Fibroblast of lung (primary cell): Measurements from ENCODE around the gene PXYLP1. TPM values are rescaled to one million over a fixed set of nuclear protein-coding genes. Genes with fewer than 3 reads are reported as not detected.

Source experiments
- DNase-seq, 2 donors: peaks; one replicate each; pipeline versions ENCODE4 v3.0.0 to v3.0.0-alpha.2; 2010; ENCODE audit warnings: low read depth in 2 of 2
- H2AFZ ChIP-seq: 2 replicates; pipeline ENCODE4 v1.5.1; 2012; ENCODE audit warnings: low read length, control low read depth, inconsistent platforms
- H3K27ac ChIP-seq: 2 replicates; pipeline ENCODE4 v1.5.1; 2011; ENCODE audit warnings: low read length, control low read depth; ENCODE audit not compliant: insufficient read depth
- H3K27me3 ChIP-seq: 2 replicates; pipeline ENCODE4 v1.5.1; 2011; ENCODE audit warnings: mild to moderate bottlenecking, low read length; ENCODE audit not compliant: control insufficient read depth, insufficient read depth
- H3K36me3 ChIP-seq: 2 replicates; pipeline ENCODE4 v1.5.1; 2011; ENCODE audit warnings: low read length; ENCODE audit not compliant: control insufficient read depth, insufficient read depth
- H3K4me1 ChIP-seq: 2 replicates; pipeline ENCODE4 v1.5.1; 2011; ENCODE audit warnings: low read length; ENCODE audit not compliant: control insufficient read depth, insufficient read depth; ENCODE audit errors: extremely low read depth
- H3K4me2 ChIP-seq: 2 replicates; pipeline ENCODE4 v1.5.1; 2011; ENCODE audit warnings: low read length, control low read depth; ENCODE audit not compliant: insufficient read depth; ENCODE audit errors: extremely low read depth
- H3K4me3 ChIP-seq, 4 experiments: fragments of 200-600 bp in 1 of 4; sonication (generic) in 1 of 4; replicated peaks in 1 of 4; 2 replicates each; pipeline ENCODE4 v1.5.1; 2011 to 2016; ENCODE audit warnings: low read length in 4 of 4, low read depth in 3 of 4, mild to moderate bottlenecking in 3 of 4, control low read depth in 2 of 4, inconsistent platforms in 1 of 4, mixed read lengths in 1 of 4; ENCODE audit not compliant: insufficient read depth in 1 of 4; ENCODE audit errors: control extremely low read depth in 1 of 4
- H3K79me2 ChIP-seq: 2 replicates; pipeline ENCODE4 v1.5.1; 2012; ENCODE audit warnings: mild to moderate bottlenecking, low read length, inconsistent platforms; ENCODE audit not compliant: control insufficient read depth, insufficient read depth
- H3K9ac ChIP-seq: 2 replicates; pipeline ENCODE4 v1.5.1; 2011; ENCODE audit warnings: mild to moderate bottlenecking, low read length, control low read depth; ENCODE audit not compliant: insufficient read depth
- H3K9me3 ChIP-seq: 2 replicates; pipeline ENCODE4 v1.5.1; 2012; ENCODE audit warnings: low read depth, low read length; ENCODE audit not compliant: control insufficient read depth, insufficient read depth
- H4K20me1 ChIP-seq: 2 replicates; pipeline ENCODE4 v1.5.1; 2011; ENCODE audit warnings: low read length; ENCODE audit not compliant: control insufficient read depth, insufficient read depth; ENCODE audit errors: extremely low read depth
- EZH2 ChIP-seq: IDR thresholded peaks from 2 replicates; pipeline ENCODE4 v1.5.1; 2012; ENCODE audit warnings: low read length, control low read depth, mild to moderate bottlenecking; ENCODE audit errors: missing control alignments
- polyA plus RNA-seq, 2 donors: library from polyadenylated mRNA; depleted of rRNA in 1 of 2; stranded (reverse) in 1 of 2; unstranded in 1 of 2; fragments of >200 nt; gene quantifications; 2 replicates each; pipeline ENCODE4 v1.2.1, GENCODE V29; 2011 to 2012; ENCODE audit warnings: missing spikeins in 1 of 2
- total RNA-seq: library from RNA; depleted of rRNA; stranded (reverse); fragments of >200 nt; gene quantifications from 2 replicates; pipeline ENCODE4 v1.2.1, GENCODE V29; 2014
- TF ChIP-seq, protein P1 (sequence below), 2 donors: IDR thresholded peaks in 1 of 2; conservative IDR thresholded peaks in 1 of 2; 1 replicate in 1 of 2; 2 replicates in 1 of 2; pipeline ENCODE4 v1.5.1; 2011 to 2012; ENCODE audit warnings: low read length in 2 of 2, control low read depth in 1 of 2, inconsistent platforms in 1 of 2, low read depth in 1 of 2, mild to moderate bottlenecking in 1 of 2

PXYLP1 gene
- total and polyA plus RNA-seq, 2 donors (not counting 1 experiment from before 2014, with no cell fraction given), result 5.1 to 7.0 TPM

DNA sequence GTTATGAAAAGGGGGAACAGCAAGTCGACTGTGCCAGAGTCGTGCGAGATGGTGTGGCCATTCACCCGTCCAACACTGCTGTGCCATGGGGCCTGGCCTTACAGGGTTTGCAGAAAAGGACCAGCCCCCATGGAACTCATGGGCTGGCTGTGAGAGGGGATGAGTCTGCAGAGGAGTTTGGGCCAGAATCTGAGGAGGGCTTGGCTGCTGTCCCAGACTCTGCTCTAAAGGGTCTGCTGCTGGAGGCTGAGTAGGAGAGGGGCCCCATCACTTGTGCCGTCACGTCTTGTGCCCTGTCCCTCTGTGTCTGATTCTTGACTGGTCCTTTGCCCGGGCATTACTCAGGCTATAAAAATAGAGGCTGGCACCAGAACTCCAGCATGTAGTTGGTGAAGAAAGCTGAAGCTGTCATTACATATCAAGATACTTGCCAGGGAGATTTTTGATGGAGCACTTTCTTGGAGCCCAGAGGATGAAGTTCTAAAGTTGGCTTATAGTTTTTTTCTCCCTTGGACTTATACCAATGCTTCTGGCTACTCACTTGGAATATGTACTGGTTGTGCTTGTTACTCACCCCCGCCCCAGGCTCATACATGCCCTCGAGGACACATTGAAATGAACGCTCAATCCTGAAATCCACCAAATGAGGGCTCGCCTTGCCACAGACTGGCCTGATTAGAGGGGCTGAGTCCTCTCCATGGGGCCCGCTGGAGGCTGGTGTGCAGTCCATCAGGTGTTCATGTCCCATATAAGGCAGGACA lies 10.2 kb downstream of the PXYLP1 start:
- H3K27ac ChIP-seq, result no peak overlapping the region
- no peak overlapping the region for H2AFZ ChIP-seq
- peak; percentile 28 to 40 for DNase-seq
- no peaks in the 10 kb centered on the region for H3K4me1 ChIP-seq
- TF ChIP-seq, protein P1, sequence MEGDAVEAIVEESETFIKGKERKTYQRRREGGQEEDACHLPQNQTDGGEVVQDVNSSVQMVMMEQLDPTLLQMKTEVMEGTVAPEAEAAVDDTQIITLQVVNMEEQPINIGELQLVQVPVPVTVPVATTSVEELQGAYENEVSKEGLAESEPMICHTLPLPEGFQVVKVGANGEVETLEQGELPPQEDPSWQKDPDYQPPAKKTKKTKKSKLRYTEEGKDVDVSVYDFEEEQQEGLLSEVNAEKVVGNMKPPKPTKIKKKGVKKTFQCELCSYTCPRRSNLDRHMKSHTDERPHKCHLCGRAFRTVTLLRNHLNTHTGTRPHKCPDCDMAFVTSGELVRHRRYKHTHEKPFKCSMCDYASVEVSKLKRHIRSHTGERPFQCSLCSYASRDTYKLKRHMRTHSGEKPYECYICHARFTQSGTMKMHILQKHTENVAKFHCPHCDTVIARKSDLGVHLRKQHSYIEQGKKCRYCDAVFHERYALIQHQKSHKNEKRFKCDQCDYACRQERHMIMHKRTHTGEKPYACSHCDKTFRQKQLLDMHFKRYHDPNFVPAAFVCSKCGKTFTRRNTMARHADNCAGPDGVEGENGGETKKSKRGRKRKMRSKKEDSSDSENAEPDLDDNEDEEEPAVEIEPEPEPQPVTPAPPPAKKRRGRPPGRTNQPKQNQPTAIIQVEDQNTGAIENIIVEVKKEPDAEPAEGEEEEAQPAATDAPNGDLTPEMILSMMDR (conservative IDR thresholded peaks at IDR 0.05 in 1 of 2, IDR thresholded peaks at IDR 0.05 in 1 of 2; ENCODE audit: low read depth in 1 of 2, low read length in 2 of 2), result no peak
- no peak for TF ChIP-seq EZH2
- H3K79me2 ChIP-seq, result no peaks in the 10 kb centered on the region
- H3K27me3 ChIP-seq, result no peaks in the 10 kb centered on the region
- no peak overlapping the region for H3K4me2 ChIP-seq
- H3K36me3 ChIP-seq, result no peaks in the 10 kb centered on the region
- no peaks in the 10 kb centered on the region for H4K20me1 ChIP-seq
- H3K9ac ChIP-seq, result no peak overlapping the region
- H3K4me3 ChIP-seq, result no peak overlapping the region
- no peaks in the 10 kb centered on the region for H3K9me3 ChIP-seq

DNA sequence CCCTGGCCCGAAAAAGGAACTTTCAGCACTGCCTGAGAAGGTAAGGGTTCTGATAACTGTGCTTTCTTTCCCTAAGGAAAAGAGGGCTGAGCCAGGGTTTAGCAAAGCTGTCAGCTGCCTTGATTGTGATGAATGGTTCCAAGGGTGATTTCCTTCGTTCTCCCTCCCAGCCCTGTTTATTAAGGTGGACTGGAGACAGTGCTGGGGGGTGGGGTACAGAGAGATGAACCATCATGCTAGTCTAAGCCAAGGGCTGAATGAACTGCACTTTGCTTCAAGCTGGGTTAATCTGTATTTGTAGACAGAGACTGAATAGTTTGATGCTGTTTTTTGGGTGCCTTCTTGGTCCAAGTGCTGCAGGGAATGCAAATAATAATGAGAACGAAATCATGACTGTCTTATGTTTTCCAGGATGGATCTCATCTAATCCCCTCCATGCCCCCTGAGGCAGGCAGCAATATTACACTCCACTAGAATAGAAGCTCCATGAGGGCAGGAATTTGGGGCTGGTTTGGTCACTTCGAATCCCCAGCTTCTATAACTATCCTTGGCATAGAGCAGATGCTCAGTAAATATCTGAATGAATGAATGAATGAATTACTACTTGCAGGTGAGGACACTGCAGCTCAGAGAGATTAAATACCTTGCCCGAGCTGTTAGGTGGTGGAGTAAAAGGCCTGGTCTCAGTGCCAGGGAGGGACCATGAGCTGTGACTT lies 10.9 kb downstream of the PXYLP1 start:
- Histone ChIP-seq H2AFZ (no peak overlapping the region), H3K9me3 (no peaks in the 10 kb centered on the region), H3K36me3 (no peaks in the 10 kb centered on the region), H3K9ac (no peak overlapping the region), H3K27ac (no peak overlapping the region), H3K27me3 (no peaks in the 10 kb centered on the region), H3K4me2 (no peak overlapping the region), H4K20me1 (no peaks in the 10 kb centered on the region), H3K4me1 (no peaks in the 10 kb centered on the region), H3K4me3 (no peak overlapping the region), H3K79me2 (no peaks in the 10 kb centered on the region)
- TF ChIP-seq, protein P1 (conservative IDR thresholded peaks at IDR 0.05 in 1 of 2, IDR thresholded peaks at IDR 0.05 in 1 of 2; ENCODE audit: low read depth in 1 of 2, low read length in 2 of 2), result no peak
- no peak for TF ChIP-seq EZH2
- DNase-seq, result no peak

DNA sequence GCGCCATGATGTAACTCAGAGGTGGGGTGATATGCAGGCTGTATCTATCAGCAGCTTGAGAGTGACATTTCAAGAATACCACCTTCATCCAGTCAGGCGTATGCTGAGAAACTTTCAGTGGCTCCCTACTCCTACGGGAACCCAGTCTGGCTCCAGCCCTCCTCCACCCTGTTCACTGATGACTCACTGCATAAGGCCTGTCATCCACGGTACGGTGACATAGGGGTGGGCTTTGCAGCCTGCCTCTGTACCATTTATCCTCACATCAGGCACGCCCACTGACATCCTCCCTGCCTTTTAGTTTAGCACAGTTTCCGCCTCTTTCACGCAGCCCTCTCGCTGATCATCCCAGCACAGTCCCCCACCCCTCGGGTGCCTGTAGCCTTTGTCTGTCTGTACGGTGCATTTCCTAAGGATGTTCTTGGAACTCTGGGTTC lies 11.7 kb downstream of the PXYLP1 start:
- Histone ChIP-seq H3K4me1 (no peaks in the 10 kb centered on the region), H3K9me3 (no peaks in the 10 kb centered on the region), H3K79me2 (no peaks in the 10 kb centered on the region), H3K27ac (no peak overlapping the region), H3K36me3 (no peaks in the 10 kb centered on the region), H3K9ac (no peak overlapping the region), H4K20me1 (no peaks in the 10 kb centered on the region), H2AFZ (no peak overlapping the region), H3K4me2 (no peak overlapping the region), H3K27me3 (no peaks in the 10 kb centered on the region), H3K4me3 (no peak overlapping the region)
- DNase-seq, result peak in 1 of 2 donors; percentile 69
- no peak for TF ChIP-seq EZH2
- TF ChIP-seq, protein P1 (conservative IDR thresholded peaks at IDR 0.05 in 1 of 2, IDR thresholded peaks at IDR 0.05 in 1 of 2; ENCODE audit: low read depth in 1 of 2, low read length in 2 of 2), result no peak
